Measurements from ENCODE around the gene SH3BGRL. TPM values are rescaled to one million over a fixed set of nuclear protein-coding genes. Genes with fewer than 3 reads are reported as not detected.
"Not testable (repeated sequence)": the region's sequence is repeated elsewhere in the genome, so short reads cannot be mapped to it uniquely, and the experiment has no call there.

The SH3BGRL gene
- total RNA-seq, 1 experiment from 2014 or later: 12.2 TPM

GRCh38 chrX:81259714-81260395 is 58.0 kb downstream of the SH3BGRL start:
- DNase-seq (ENCODE audit: low spot score): no peak

- DNase-seq (ENCODE audit: low spot score): peak; percentile 42
Observed at GRCh38 chrX:81261576-81261975, 59.7 kb downstream of the SH3BGRL start.

GRCh38 chrX:81263059-81263458 is 61.2 kb downstream of the SH3BGRL start:
- DNase-seq (ENCODE audit: low spot score): no peak

DNA sequence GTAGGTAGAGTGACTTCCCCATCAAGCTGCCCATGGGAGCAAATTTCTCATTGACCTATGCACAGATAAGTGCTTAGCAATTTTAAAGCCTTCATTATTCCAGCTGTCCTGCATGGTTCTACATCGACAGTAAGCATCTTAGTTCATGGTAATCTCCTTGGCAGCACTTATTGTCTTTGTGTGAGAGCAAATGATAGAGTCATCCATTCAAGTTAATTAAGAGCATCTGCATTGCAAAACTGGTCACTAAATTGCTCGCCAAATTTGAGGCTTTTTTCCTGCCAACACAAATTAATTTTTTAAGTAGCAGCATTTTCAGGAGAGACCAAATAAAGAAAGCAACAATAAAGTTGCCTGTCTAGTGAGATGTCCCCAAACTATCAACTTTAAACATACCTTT is 76.7 kb downstream of the SH3BGRL start:
- no peak for DNase-seq (ENCODE audit: low spot score)

DNA sequence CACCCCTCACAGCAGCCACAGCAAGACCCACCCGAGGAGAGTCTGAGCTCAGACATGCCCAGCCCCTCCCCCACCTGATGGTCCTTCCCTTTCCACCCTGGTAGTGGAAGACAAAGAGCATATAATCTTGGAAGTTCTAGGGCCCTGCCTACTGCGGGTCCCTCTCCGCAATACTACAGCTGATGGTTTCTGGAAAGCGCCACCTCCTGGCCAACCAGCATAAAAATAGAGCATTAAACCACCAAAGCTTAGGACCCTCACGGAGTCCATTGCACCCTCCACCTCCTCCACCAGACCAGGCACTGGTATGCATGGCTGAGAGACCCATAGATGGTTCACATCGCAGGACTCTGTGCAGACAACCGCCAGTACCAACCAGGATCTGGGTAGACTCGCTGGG is 78.2 kb downstream of the SH3BGRL start:
- DNase-seq (ENCODE audit: low spot score): no peak

- peak; percentile 5 for DNase-seq (ENCODE audit: low spot score)
Observed at GRCh38 chrX:81286075-81286474, 84.2 kb downstream of the SH3BGRL start.

- peak; percentile 36 for DNase-seq (ENCODE audit: low spot score)
Observed at GRCh38 chrX:81286608-81287007, 84.7 kb downstream of the SH3BGRL start.

DNA sequence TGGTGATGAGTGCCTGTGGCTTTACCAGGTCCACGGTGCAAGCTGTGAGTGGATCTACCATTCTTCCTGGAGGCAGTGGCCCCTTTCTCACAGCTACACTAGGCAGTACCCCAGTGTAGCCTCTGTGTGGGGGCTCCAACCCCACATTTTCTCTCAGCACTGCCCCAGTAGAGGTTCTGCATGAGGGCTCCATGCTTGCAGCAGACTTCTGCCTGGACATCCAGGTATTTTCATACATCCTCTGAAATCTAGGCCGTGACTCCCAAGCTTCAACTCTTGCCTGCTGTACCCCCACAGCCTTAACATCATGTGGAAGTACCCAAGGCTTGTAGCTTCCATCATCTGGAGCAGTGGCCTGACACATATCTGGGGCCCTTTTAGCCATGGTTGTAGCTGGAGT is 90.1 kb downstream of the SH3BGRL start:
- DNase-seq (ENCODE audit: low spot score): no peak

GRCh38 chrX:81294101-81294500 is 92.2 kb downstream of the SH3BGRL start:
- no peak for DNase-seq (ENCODE audit: low spot score)

- no peak for DNase-seq (ENCODE audit: low spot score)
Observed at GRCh38 chrX:81301877-81302276, 100.0 kb downstream of the SH3BGRL start.

- DNase-seq (ENCODE audit: low spot score): no peak
Observed at GRCh38 chrX:81304563-81304962, 102.7 kb downstream of the SH3BGRL start.

GRCh38 chrX:81305240-81305639 is 103.3 kb downstream of the SH3BGRL start:
- DNase-seq (ENCODE audit: low spot score): no peak

DNA sequence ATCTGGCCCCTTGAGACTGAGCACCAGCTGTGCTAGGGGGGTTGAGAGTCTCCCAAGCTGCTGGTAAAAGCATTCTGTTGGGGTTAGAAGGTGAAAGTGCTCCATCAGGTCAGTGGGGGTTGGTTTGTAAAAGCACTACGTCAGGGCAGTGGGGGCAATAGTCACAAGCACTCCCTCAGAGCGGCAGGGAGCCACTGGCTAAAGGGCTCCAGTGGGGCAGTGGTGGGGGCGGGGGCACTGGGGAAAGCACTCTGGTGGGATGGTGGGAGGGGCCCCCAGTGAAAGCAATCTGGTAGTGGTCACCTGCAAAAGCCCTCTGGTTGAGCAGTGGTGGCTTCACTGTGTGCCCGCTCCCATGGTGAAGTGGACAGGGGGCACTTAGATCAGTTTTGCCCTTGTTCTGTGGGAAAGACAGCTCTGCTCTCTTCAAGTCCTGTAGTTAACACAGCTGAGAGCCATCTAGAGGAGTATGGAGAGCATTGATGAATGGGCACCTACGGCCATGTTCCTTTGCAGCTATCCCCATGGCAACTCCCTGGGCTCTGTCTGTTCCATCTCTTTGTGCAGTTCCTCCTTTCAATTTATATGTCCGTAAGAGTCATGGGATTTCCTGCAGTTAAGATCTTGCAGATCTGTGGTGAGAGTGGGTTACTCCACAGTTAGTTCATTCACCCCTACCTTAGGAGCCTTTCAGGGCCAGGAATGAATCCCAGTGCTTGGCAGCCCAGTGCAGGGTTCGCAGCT is 106.4 kb downstream of the SH3BGRL start:
- DNase-seq (ENCODE audit: low spot score): no peak

GRCh38 chrX:81316163-81316562 is 114.3 kb downstream of the SH3BGRL start:
- DNase-seq (ENCODE audit: low spot score): no peak

- DNase-seq (ENCODE audit: low spot score): not testable (repeated sequence)
Observed at GRCh38 chrX:81331653-81332052, 129.8 kb downstream of the SH3BGRL start.

GRCh38 chrX:81336455-81337152 is 134.7 kb downstream of the SH3BGRL start:
- no peak for DNase-seq (ENCODE audit: low spot score)

- no peak for DNase-seq (ENCODE audit: low spot score)
Observed at GRCh38 chrX:81337805-81338204, 135.9 kb downstream of the SH3BGRL start.

DNA sequence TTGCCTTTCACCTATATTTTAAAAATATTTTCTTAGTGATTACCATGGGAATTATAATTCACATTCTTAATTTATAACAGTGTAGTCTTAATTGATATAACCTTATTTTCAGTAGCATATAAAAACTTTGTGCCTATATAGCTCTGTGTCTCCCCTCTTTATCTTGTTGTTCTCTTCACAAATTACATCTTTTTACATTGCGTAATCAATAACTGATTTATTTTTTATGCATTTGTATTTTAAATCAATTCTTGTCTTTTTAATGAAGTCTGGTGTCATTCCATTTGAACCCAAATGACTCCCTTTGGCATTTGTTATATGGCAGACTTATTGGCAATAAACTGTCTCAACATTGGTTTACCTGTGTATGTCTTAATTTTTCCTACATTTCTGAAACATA is 137.0 kb downstream of the SH3BGRL start:
- DNase-seq (ENCODE audit: low spot score): no peak

DNA sequence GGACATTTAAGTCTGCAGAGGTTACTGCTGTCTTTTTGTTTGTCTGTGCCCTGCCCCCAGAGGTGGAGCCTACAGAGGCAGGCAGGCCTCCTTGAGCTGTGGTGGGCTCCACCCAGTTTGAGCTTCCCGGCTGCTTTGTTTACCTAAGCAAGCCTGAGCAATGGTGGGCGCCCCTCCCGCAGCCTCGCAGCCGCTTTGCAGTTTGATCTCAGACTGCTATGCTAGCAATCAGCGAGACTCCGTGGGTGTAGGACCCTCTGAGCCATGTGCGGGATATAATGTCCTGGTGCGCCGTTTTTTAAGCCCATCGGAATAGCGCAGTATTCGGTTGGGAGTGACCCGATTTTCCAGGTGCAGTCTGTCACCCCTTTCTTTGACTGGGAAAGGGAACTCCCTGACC is 143.4 kb downstream of the SH3BGRL start:
- not testable (repeated sequence) for DNase-seq (ENCODE audit: low spot score)
